Measurements from ENCODE around the gene FER1L5.

The FER1L5 gene

GRCh38 chr2:96683972-96684820 is 41.6 kb downstream of the FER1L5 start:
- DNase-seq = no peak

DNA sequence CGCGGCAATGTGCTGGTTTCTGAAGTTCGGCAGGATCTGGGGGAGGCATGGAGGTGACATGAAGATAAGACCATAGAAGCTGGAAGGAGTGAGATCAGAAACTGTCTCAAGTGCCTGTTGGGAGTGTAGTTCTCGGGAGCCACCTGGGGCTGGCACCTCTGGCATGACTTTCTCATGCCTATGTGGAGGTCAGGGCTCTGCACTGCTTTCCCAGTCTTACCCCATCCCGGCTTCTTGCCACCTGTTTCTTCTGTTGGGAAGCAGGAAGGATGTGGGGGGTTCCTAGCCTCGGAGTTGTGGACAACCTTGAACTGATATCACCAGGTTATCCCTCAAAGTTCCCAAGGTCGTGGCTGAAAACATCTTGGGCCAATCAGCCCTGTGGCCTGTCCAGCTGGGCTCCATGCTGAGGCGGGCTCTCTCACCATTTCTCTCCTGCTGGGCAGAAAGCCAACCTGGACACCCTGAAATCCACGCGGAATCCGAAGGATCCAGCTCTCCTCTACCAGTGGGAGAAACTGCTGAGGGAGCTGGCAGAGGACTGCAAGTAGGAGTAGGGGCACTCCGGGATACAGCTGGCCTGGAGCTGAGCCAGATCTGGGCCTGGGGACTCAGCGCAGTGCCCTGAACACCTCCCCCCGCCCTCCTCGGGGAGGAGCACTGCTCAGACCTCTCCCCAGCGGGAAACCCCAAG is 42.5 kb downstream of the FER1L5 start:
- no peak for DNase-seq

GRCh38 chr2:96685577-96686459 is 43.3 kb downstream of the FER1L5 start:
- no peak for DNase-seq

GRCh38 chr2:96687266-96687665 is 44.7 kb downstream of the FER1L5 start:
- no peak for DNase-seq

- no peak for DNase-seq
These were observed 45.4 kb downstream of the FER1L5 start for GRCh38 chr2:96687711-96688640.

DNA sequence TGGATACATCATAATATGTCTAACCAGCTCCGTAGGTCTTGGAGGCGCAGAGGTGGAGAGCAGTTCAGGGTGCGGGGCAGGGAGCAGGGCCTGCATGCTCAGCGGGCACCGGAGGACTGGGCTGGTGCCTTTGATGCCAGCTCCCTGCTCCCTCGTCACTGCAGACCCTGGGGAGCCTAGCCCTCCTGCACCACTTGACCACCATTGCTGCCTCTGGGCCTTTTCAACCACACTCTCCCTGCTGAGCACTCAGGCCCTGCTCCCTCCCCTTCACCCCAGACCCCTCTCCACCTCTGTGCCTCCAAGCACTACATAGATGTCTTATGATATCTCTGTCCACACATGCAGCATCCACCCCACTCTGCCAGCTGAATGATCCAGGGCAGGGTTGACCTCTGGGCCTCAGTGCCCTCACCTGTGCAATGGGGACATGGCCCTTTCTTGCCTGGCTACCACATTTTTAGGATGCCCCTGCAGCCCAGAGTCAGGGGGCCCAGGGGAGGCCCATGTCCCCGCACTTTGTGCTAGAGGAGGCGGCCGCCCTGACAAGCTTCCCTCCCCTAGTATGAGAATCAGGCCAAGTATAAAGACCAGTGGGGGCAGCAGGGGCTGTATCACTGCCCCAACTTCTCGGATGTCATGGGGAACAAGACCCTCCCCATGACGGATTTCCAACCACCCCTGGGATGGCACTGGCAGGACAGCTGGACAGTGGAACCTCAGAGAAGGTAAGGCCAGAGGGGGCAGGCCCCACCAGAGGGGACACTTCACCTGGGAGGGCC is 46.3 kb downstream of the FER1L5 start:
- DNase-seq = no peak

GRCh38 chr2:96689431-96689991 is 46.9 kb downstream of the FER1L5 start:
- DNase-seq = no peak

- no peak for DNase-seq
These were observed 47.9 kb downstream of the FER1L5 start for GRCh38 chr2:96690306-96691021.

DNA sequence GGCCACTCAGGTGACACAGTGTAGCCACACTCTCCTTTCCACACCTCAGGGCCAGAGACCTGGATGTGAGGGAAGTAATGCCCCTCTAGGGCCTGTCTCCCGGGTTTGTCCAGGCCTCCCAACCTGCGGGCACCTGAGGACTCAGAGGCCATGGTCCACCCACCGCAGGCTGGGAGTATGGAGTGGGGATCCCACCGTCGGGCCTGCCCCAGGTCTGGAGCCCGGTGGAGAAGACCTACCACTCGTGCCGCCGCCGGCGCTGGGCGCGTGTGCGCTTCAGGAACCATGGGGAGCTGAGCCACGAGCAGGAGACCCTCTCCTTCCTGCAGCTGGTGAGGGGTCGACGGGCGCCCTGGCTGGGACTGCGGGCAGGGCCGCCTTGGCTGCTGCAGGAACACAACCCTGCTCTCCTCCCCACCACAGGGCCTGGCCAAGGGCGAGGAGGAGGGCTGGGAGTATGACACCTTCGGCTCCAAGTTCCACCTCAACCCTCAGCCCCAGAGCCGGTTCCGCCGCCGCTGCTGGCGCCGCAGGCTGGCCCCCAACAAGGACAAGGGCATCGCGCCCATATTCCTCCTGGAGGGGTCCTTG is 48.6 kb downstream of the FER1L5 start:
- DNase-seq = no peak

- no peak for DNase-seq
These were observed 49.8 kb downstream of the FER1L5 start for GRCh38 chr2:96692094-96692971.

DNA sequence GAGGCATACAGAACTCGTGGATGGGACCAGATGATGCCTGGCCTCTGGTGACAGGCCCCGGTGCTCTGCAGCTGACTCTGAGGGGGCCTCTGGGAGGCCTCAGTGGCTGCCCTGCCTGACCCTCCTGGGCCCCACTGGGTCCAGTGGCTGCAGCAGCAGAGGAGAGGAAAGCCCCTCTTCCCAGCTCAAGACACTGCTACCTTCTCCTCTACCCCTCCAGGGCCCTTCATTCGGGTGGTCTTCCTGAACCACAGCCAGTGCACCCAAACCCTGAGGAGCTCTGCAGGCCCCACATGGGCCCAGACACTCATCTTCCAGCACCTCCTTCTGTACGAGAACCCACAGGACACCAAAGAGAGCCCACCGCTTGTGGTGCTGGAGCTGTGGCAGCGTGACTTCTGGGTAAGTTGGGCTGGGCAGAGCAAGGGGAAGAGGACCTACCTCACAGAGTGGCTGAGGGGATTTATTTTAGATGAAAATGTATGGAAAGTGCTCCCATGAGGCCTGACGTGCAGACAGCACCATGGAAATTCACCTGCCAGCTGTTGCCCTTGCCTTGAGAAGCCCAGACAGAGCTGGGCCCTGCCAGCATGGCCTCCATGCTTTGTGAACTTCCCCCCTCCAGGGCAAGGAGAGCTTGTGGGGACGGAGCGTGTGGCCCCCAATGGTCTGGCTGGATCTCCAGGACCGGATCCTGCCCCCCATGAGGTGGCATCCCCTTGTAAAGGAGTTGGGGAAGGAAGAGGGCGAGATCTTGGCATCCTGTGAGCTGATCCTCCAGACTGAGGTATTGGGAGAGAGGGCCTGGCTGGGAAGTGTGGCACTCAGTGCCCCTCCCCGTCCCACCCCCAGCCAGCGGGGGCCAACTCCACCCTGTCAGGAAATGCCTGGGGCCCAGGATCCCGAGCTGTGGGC is 51.0 kb downstream of the FER1L5 start:
- no peak for DNase-seq

DNA sequence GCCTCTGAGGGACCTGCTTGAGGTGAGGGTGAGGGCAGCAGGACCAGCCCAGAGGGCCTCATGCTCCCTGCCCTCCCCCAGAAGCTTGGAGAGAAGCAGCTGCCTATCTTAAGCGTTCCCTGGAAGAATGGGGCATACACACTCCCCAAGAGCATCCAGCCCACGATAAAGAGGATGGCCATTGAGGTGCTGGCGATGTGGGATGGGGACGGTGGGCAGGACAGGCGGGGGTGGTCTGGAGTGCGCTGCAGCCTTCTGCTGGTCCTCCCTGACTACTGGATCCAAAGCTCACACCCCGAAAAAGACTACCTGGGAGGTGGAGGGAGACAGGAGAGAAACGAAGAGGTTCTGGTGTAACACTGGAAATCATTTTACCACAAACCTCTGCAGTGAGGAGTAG is 51.7 kb downstream of the FER1L5 start:
- DNase-seq = no peak

DNA sequence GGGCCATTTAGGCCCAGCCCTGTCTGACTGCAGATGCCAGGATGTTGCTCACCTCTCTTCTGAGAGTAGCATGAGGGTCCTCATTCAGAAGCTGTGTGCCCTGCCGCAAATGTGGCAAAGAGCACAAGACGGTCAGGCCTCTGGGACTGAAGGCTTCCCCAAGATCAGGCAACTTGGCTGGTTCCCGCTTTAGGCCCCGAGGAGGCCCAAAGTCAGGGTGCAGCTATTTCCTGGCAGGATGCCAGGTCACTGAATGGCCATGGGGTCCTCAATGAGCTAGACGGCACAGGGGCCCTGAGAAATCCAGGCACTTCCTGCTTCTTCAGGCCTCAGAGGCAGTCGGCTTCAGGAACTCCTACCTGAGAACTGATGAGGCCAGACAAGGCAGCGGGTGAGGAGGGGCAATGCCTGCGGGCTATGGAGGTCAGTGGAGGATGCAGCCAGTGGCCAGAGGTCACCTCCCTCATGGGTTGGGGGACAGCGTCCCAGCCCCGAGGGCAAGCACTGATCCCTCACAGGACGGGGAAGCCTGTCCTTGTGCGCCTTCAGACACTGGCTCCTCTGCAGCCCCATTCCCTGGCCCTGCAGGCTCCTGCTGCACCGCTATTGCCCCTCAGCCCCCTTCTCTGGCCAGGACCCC is 52.4 kb downstream of the FER1L5 start:
- DNase-seq = no peak

DNA sequence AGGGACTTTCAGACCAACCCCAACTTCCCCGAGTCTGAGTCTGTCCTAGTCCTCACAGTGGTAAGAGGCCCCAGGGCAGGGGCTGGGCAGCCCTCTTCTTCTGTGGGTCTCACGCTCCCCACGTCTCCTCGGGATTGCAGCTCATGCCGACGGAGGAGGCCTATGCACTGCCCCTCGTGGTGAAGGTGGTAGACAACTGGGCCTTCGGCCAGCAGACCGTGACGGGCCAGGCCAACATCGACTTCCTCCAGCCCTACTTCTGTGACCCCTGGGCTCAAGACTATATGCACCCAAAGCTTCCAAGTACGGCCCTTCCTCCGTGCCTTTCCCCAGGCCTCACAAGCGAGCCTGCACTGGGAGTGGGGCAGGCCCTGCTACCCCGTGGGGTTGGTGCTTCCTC is 53.0 kb downstream of the FER1L5 start:
- DNase-seq = no peak

- no peak for DNase-seq
These were observed 54.9 kb downstream of the FER1L5 start for GRCh38 chr2:96697476-96697875.

DNA sequence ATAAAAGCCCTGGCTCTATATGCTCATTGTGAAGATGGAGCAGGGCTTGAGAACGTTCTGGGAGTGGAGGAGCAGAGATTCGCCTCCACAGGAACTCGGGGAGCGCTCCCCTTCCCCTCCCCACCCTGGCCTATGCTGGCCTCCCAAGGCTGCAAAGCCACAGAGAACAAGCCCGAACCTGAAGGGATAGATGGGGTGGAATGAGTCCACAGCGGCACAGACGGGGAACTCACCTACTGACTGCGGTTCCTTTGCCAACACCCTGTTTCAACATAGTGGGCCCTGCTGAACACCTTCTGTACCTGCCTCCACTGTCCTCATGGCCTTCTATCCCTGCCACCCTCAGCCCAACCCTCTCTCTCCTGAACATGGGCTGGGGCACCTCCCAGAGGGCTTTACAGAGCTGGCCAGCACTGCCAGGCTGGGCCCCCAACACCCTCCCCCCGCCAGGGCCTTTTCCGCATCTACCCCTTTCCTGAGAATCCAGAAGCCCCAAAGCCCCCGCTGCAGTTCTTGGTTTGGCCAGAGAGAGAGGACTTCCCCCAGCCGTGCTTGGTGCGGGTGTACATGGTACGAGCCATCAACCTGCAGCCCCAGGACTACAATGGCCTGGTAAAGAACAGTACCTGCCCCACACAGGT is 55.8 kb downstream of the FER1L5 start:
- no peak for DNase-seq

DNA sequence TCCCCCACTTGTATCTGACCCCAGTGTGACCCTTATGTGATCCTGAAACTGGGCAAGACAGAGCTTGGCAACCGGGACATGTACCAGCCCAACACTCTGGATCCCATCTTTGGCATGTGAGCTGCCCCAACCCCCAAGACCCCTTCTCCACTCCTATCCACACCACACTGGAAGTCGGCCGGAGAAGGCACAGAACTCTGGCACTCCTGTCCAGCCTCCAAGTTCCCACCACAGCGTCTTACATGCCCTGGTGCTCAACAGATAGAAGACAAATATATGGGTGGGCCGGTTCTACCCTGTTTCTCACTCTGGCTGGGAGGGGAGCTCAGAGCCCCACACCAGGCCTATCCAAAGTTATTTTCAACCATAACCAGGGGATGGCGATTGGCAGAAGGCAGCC is 56.5 kb downstream of the FER1L5 start:
- DNase-seq = no peak
